Measurements from ENCODE around the gene CLRN2. TPM values are rescaled to one million over a fixed set of nuclear protein-coding genes. Genes with fewer than 3 reads are reported as not detected.

Gene CLRN2
- total and polyA plus RNA-seq, 2 donors (not counting 3 experiments of a cell fraction or from before 2014, with no cell fraction given): not detected

- FAIRE-seq: no peak
- dilution Hi-C loops (cut with MboI; ENCODE audit: extremely low pct_ligation_motif_present, low sequenced_read_pairs) (no loop called here), intact Hi-C loops (cut with micrococcal nuclease) (no loop called here)
- ChIA-PET POLR2A (no interaction called here), CTCF (interaction anchor here (1.0 kb wide), 1 partner anchor 21 kb away, joined by 4 read pairs; no protein-coding TSS in a partner anchor)
- no TSS peak for BruUV-seq (replicated peaks)
- no peaks in the 10 kb centered on the region for H3K27me3 ChIP-seq (ENCODE audit: control insufficient read depth in 2 of 2, insufficient read depth in 2 of 2, low read length in 2 of 2)
- no peak overlapping the region for H3K9ac ChIP-seq (replicated peaks; ENCODE audit: extremely low read depth, insufficient read depth, low read length)
- no peak overlapping the region for H2AFZ ChIP-seq (ENCODE audit: low read depth, low read length)
- no peaks in the 10 kb centered on the region for H3K9me3 ChIP-seq (replicated peaks; ENCODE audit: control insufficient read depth, insufficient read depth, low read length)
- H3K4me1 ChIP-seq (ENCODE audit: control insufficient read depth, extremely low read depth, insufficient read depth, low read length): peaks cover 9% of the 10 kb centered on the region
- H3K27ac ChIP-seq (ENCODE audit: insufficient read depth, low read depth, low read length): no peak overlapping the region
- no peak overlapping the region for H3K4me2 ChIP-seq (ENCODE audit: insufficient read depth, low read length)
- H3K4me3 ChIP-seq (replicated peaks in 1 of 3; ENCODE audit: insufficient read depth in 1 of 3, low read depth in 1 of 3, low read length in 3 of 3): no peak overlapping the region
- no peak for DNase-seq (ENCODE audit: low read depth, low spot score)
- H3K36me3 ChIP-seq (ENCODE audit: control insufficient read depth in 2 of 2, extremely low read depth in 1 of 2, insufficient read depth in 2 of 2, low read length in 2 of 2): peaks cover 7 to 9% of the 10 kb centered on the region in 2 experiments
- H3K9me1 ChIP-seq (replicated peaks; ENCODE audit: control insufficient read depth, extremely low read depth, insufficient read depth, low read length): no peaks in the 10 kb centered on the region
- peaks cover 2% of the 10 kb centered on the region for H3K79me2 ChIP-seq (ENCODE audit: control insufficient read depth, insufficient read depth, low read length)
- no peaks in the 10 kb centered on the region for H4K20me1 ChIP-seq (replicated peaks; ENCODE audit: control insufficient read depth, extremely low read depth, insufficient read depth, low read length)
- no peak for TF ChIP-seq POLR2AphosphoS5 (IDR thresholded peaks at IDR 0.05; ENCODE audit: insufficient read depth, low read depth, low read length)
- no peak for TF ChIP-seq MAX (IDR thresholded peaks at IDR 0.05; ENCODE audit: insufficient read depth, insufficient read length)
- no peak for TF ChIP-seq EZH2 (IDR thresholded peaks at IDR 0.05; ENCODE audit: borderline replicate concordance, low read depth, low read length, severe bottlenecking)
- TF ChIP-seq CTCF (IDR thresholded peaks at IDR 0.05; ENCODE audit: extremely low read depth in 1 of 2, insufficient read depth in 1 of 2, low read depth in 1 of 2, low read length in 2 of 2): no peak
- TF ChIP-seq JUN (IDR thresholded peaks at IDR 0.05; ENCODE audit: borderline replicate concordance, insufficient read depth, insufficient read length, low read depth): no peak
- TF ChIP-seq GATA2 (IDR thresholded peaks at IDR 0.05; ENCODE audit: insufficient read depth, insufficient read length, low read depth, low read length): no peak
- TF ChIP-seq MYC (IDR thresholded peaks at IDR 0.05; ENCODE audit: low read depth, low read length): no peak
- TF ChIP-seq FOS (IDR thresholded peaks at IDR 0.05; ENCODE audit: borderline replicate concordance, insufficient read depth, low read length): no peak
- TF ChIP-seq POLR2A (IDR thresholded peaks at IDR 0.05; ENCODE audit: low read depth, low read length): no peak
Measured at GRCh38 chr4:17493619-17494018, 21.3 kb upstream of the CLRN2 start.
